ENCODE results near the gene FBRSL1. TPM values are rescaled to one million over a fixed set of nuclear protein-coding genes. Genes with fewer than 3 reads are reported as not detected.

The FBRSL1 gene
- polyA plus RNA-seq, 1 donor: 57.1 TPM

- DNase-seq: peak in 1 of 2 donors; percentile 53
- H3K4me1 ChIP-seq (ENCODE audit: control insufficient read depth, insufficient read depth, low read length): peaks cover 9% of the 10 kb centered on the region
- no peaks in the 10 kb centered on the region for H3K27me3 ChIP-seq (ENCODE audit: control insufficient read depth, insufficient read depth, low read length)
- H3K4me3 ChIP-seq (ENCODE audit: low read length): peak overlapping the region; percentile 61
- peaks cover 3% of the 10 kb centered on the region for H3K36me3 ChIP-seq (ENCODE audit: control insufficient read depth, insufficient read depth, low read length)
- no peaks in the 10 kb centered on the region for H3K9me3 ChIP-seq (ENCODE audit: control insufficient read depth, low read depth, low read length)
- H3K27ac ChIP-seq (ENCODE audit: low read length): no peak overlapping the region
- no CpG with 5 or more reads among the region's 36 CpGs for WGBS (ENCODE audit: insufficient coverage, low lambda C conversion rate)
Observed at GRCh38 chr12:132560364-132560613, 70.3 kb downstream of the FBRSL1 start.

GRCh38 chr12:132560614-132561426 is 70.9 kb downstream of the FBRSL1 start:
- peak overlapping the region; percentile 68 for H3K27ac ChIP-seq (ENCODE audit: low read length)
- DNase-seq: peak; percentile 45 to 78
- no CpG with 5 or more reads among the region's 49 CpGs for WGBS (ENCODE audit: insufficient coverage, low lambda C conversion rate)

More at GRCh38 chr12:132560614-132561426, 70.9 kb downstream of the FBRSL1 start:
- H3K4me1 ChIP-seq (ENCODE audit: control insufficient read depth, insufficient read depth, low read length): peaks cover 9% of the 10 kb centered on the region
- H3K9me3 ChIP-seq (ENCODE audit: control insufficient read depth, low read depth, low read length): no peaks in the 10 kb centered on the region
- H3K36me3 ChIP-seq (ENCODE audit: control insufficient read depth, insufficient read depth, low read length): peaks cover 9% of the 10 kb centered on the region
- no peaks in the 10 kb centered on the region for H3K27me3 ChIP-seq (ENCODE audit: control insufficient read depth, insufficient read depth, low read length)
- peak overlapping the region; percentile 61 for H3K4me3 ChIP-seq (ENCODE audit: low read length)

Other genes starting within 250 kb of the FBRSL1 start
- 4.5 TPM for gene GALNT9, start 160.6 kb upstream of the FBRSL1 start, polyA plus RNA-seq
- 0.40 TPM for gene LRCOL1, start 120.4 kb downstream of the FBRSL1 start, polyA plus RNA-seq
- 24.1 TPM for gene P2RX2, start 128.6 kb downstream of the FBRSL1 start, polyA plus RNA-seq
- 48.1 TPM for gene POLE, start 197.2 kb downstream of the FBRSL1 start, polyA plus RNA-seq
- 45.5 TPM for gene PXMP2, start 197.4 kb downstream of the FBRSL1 start, polyA plus RNA-seq
- gene PGAM5, start 220.7 kb downstream of the FBRSL1 start, polyA plus RNA-seq: 23.3 TPM